HepG2 (cell line): ENCODE measurements around the gene AGBL3. TPM values are rescaled to one million over a fixed set of nuclear protein-coding genes. Genes with fewer than 3 reads are reported as not detected.
A peak's percentile ranks its signal among the peaks of the same experiment; 100 is the strongest.

Experiments
- AGO1 ChIP-seq: fragments of 200-400 bp; formaldehyde crosslinking; IDR thresholded peaks from 2 replicates; pipeline ENCODE4 v1.6.1; 2017; ENCODE audit warnings: mild to moderate bottlenecking, low read depth, low read length, moderate library complexity; ENCODE audit not compliant: poor library complexity, severe bottlenecking
- AGO2 ChIP-seq: fragments of 200-400 bp; formaldehyde crosslinking; optimal IDR thresholded peaks from 2 replicates; pipeline ENCODE3; 2017; ENCODE audit warnings: mild to moderate bottlenecking, low read depth, low read length, moderate library complexity
- CEBPG ChIP-seq: IDR thresholded peaks from 2 replicates; pipeline ENCODE4 v1.6.1; 2016
- GABPB1 ChIP-seq: IDR thresholded peaks from 2 replicates; pipeline ENCODE4 v1.6.1; 2016; ENCODE audit warnings: mild to moderate bottlenecking, missing genetic modification reagents, moderate library complexity, missing compliant biosample characterization
- GATAD1 ChIP-seq: IDR thresholded peaks from 2 replicates; pipeline ENCODE4 v1.6.1; 2016; ENCODE audit warnings: missing genetic modification reagents, missing compliant biosample characterization
- GFI1 ChIP-seq: sonication (generic); formaldehyde crosslinking; IDR thresholded peaks from 2 replicates; pipeline ENCODE4 v1.5.0; 2020; ENCODE audit warnings: missing genetic modification reagents, mild to moderate bottlenecking, borderline replicate concordance
- GMEB1 ChIP-seq: sonication (generic); formaldehyde crosslinking; IDR thresholded peaks from 2 replicates; pipeline ENCODE4 v1.5.1; 2020; ENCODE audit warnings: missing genetic modification reagents, mild to moderate bottlenecking, borderline replicate concordance
- GPN1 ChIP-seq: sonication (generic); formaldehyde crosslinking; IDR thresholded peaks from 2 replicates; pipeline ENCODE4 v1.5.1; 2020; ENCODE audit warnings: missing genetic modification reagents, borderline replicate concordance
- HINFP ChIP-seq: sonication (generic); formaldehyde crosslinking; IDR thresholded peaks from 2 replicates; pipeline ENCODE4 v1.4.0; 2020; ENCODE audit warnings: low read depth, mild to moderate bottlenecking, missing genetic modification reagents
- HOXA5 ChIP-seq: sonication (generic); formaldehyde crosslinking; IDR thresholded peaks from 2 replicates; pipeline ENCODE4 v1.4.0; 2020; ENCODE audit warnings: missing genetic modification reagents
- MXD3 ChIP-seq: IDR thresholded peaks from 2 replicates; pipeline ENCODE4 v1.6.1; 2016; ENCODE audit warnings: mild to moderate bottlenecking, missing biosample characterization, missing genetic modification reagents
- MXI1 ChIP-seq: IDR thresholded peaks from 3 replicates; pipeline ENCODE4 v1.6.1; 2012; ENCODE audit warnings: low read depth, low read length, inconsistent platforms, borderline replicate concordance
- MZF1 ChIP-seq: sonication (generic); formaldehyde crosslinking; IDR thresholded peaks from 2 replicates; pipeline ENCODE4 v1.8.1; 2023; ENCODE audit warnings: mild to moderate bottlenecking, missing genetic modification reagents, borderline replicate concordance
- PCBP1 ChIP-seq: fragments of 200-400 bp; formaldehyde crosslinking; IDR thresholded peaks from 2 replicates; pipeline ENCODE4 v1.6.1; 2017; ENCODE audit warnings: mild to moderate bottlenecking, low read depth, low read length, borderline replicate concordance
- POLR2AphosphoS5 ChIP-seq: IDR thresholded peaks from 2 replicates; pipeline ENCODE4 v1.6.1; 2012; ENCODE audit warnings: low read depth, low read length
- PTBP1 ChIP-seq: fragments of 200-400 bp; formaldehyde crosslinking; IDR thresholded peaks from 2 replicates; pipeline ENCODE4 v1.6.1; 2018; ENCODE audit warnings: low read length, low read depth; ENCODE audit not compliant: poor library complexity, severe bottlenecking
- SKI ChIP-seq: fragments of 450-650 bp; IDR thresholded peaks from one replicate; pipeline ENCODE4 v1.6.1; 2018; ENCODE audit warnings: mild to moderate bottlenecking; ENCODE audit not compliant: partially characterized antibody
- TCF7 ChIP-seq: sonication (generic); IDR thresholded peaks from 2 replicates; pipeline ENCODE4 v1.6.1; 2016; ENCODE audit warnings: antibody characterized with exemption, low read depth
- ZFP1 ChIP-seq: IDR thresholded peaks from 2 replicates; pipeline ENCODE4 v1.6.1; 2016
- ZFYVE20 ChIP-seq: sonication (generic); formaldehyde crosslinking; IDR thresholded peaks from 2 replicates; pipeline ENCODE4 v1.8.0; 2023; ENCODE audit warnings: low read depth, mild to moderate bottlenecking, moderate library complexity, missing genetic modification reagents, borderline replicate concordance
- ZKSCAN5 ChIP-seq: sonication (generic); formaldehyde crosslinking; IDR thresholded peaks from 2 replicates; pipeline ENCODE4 v1.5.1; 2020; ENCODE audit warnings: mild to moderate bottlenecking, missing genetic modification reagents
- ZNF101 ChIP-seq: sonication (generic); formaldehyde crosslinking; IDR thresholded peaks from 2 replicates; pipeline ENCODE4 v1.4.0; 2020; ENCODE audit warnings: mild to moderate bottlenecking, low read depth, missing genetic modification reagents, borderline replicate concordance
- ZNF235 ChIP-seq: sonication (generic); formaldehyde crosslinking; IDR thresholded peaks from 2 replicates; pipeline ENCODE4 v1.8.1; 2023; ENCODE audit warnings: mild to moderate bottlenecking, missing genetic modification reagents, borderline replicate concordance
- ZNF414 ChIP-seq: sonication (generic); formaldehyde crosslinking; IDR thresholded peaks from 2 replicates; pipeline ENCODE4 v1.5.0; 2020; ENCODE audit warnings: missing genetic modification reagents
- ZNF510 ChIP-seq: sonication (generic); formaldehyde crosslinking; IDR thresholded peaks from 2 replicates; pipeline ENCODE4 v1.4.0; 2020; ENCODE audit warnings: low read depth, mild to moderate bottlenecking, missing genetic modification reagents
- ZNF546 ChIP-seq: sonication (generic); formaldehyde crosslinking; conservative IDR thresholded peaks from 2 replicates; pipeline ENCODE4 v1.8.1; 2023; ENCODE audit warnings: mild to moderate bottlenecking, missing genetic modification reagents
- ZSCAN12 ChIP-seq: sonication (generic); formaldehyde crosslinking; IDR thresholded peaks from 2 replicates; pipeline ENCODE4 v1.9.0; 2021; ENCODE audit warnings: mild to moderate bottlenecking, missing genetic modification reagents
- ZSCAN22 ChIP-seq: sonication (generic); formaldehyde crosslinking; IDR thresholded peaks from 2 replicates; pipeline ENCODE4 v1.4.0; 2020; ENCODE audit warnings: mild to moderate bottlenecking, missing genetic modification reagents
- polyA plus RNA-seq, 8 experiments: library from polyadenylated mRNA; depleted of rRNA in 3 of 8; stranded (reverse) in 7 of 8; unstranded in 1 of 8; fragments of >200 nt; fragmentation: Illumina TruSeq in 4 of 8; extraction: Trizol in 4 of 8; gene quantifications; 2 replicates each; pipeline versions ENCODE4 v1.2.1 to v1.2.3, GENCODE V29; 2011 to 2016; ENCODE audit warnings: low read depth in 4 of 8, missing spikeins in 1 of 8, mixed read lengths in 1 of 8; ENCODE audit not compliant: insufficient read depth in 1 of 8
- total RNA-seq, 5 experiments: library from RNA; depleted of rRNA; stranded (reverse); fragments of >200 nt; fragmentation: Illumina TruSeq; extraction: Trizol; gene quantifications; 2 replicates each; pipeline ENCODE4 v1.2.3, GENCODE V29; 2016; ENCODE audit warnings: low read depth in 1 of 5

Gene AGBL3
- total and polyA plus RNA-seq, 2 of the 13 experiments (the other 11 are each of a cell fraction or from before 2014, with no cell fraction given): 2.2 to 7.2 TPM

- no peak; the same call in 1 of the 2 replicates for TF ChIP-seq ZNF546 (CRISPR knock-in tag)
- TF ChIP-seq POLR2AphosphoS5: no peak
- no peak for TF ChIP-seq ZSCAN22 (CRISPR knock-in tag)
- TF ChIP-seq GATAD1 (CRISPR knock-in tag): peak; percentile 37; the same call in 1 of the 2 replicates
- TF ChIP-seq ZSCAN12 (CRISPR knock-in tag): no peak
- peak; percentile 78 for TF ChIP-seq SKI
- no peak for TF ChIP-seq AGO1
- no peak for TF ChIP-seq ZNF510 (CRISPR knock-in tag)
- TF ChIP-seq MXI1: peak; percentile 36; the same call in 1 of the 3 replicates
- no peak for TF ChIP-seq ZFYVE20
- 0 out of 2 replicates have a peak, but pooled peaks have one; percentile 51 for TF ChIP-seq CEBPG (CRISPR knock-in tag)
- peak; percentile 71; the same call in 1 of the 2 replicates for TF ChIP-seq ZFP1 (CRISPR knock-in tag)
- no peak for TF ChIP-seq ZNF414 (CRISPR knock-in tag)
- TF ChIP-seq GFI1: peak; percentile 97
- TF ChIP-seq PTBP1: no peak
- no peak for TF ChIP-seq MZF1 (CRISPR knock-in tag)
- TF ChIP-seq ZNF235 (CRISPR knock-in tag): no peak
- TF ChIP-seq ZKSCAN5: no peak
- TF ChIP-seq HOXA5 (CRISPR knock-in tag): no peak
- TF ChIP-seq TCF7: peak; percentile 93
- no peak for TF ChIP-seq ZNF101 (CRISPR knock-in tag)
- no peak for TF ChIP-seq HINFP (CRISPR knock-in tag)
- no peak for TF ChIP-seq GPN1 (CRISPR knock-in tag)
- 0 out of 2 replicates have a peak, but pooled peaks have one; percentile 8 for TF ChIP-seq GMEB1 (CRISPR knock-in tag)
- TF ChIP-seq AGO2: no peak
- TF ChIP-seq GABPB1 (CRISPR knock-in tag): no peak
- TF ChIP-seq MXD3: no peak
- no peak for TF ChIP-seq PCBP1
These were observed 11.0 kb downstream of the AGBL3 start (continued) for GRCh38 chr7:134997214-134997885.
